Lower leg skin (tissue), 3 donors: ENCODE measurements around the gene ZNF814.
"Not testable (repeated sequence)": the region's sequence is repeated elsewhere in the genome, so short reads cannot be mapped to it uniquely, and the experiment has no call there.

ENCODE experiments used
- CTCF ChIP-seq, 3 donors: fragments of 450-650 bp; IDR thresholded peaks; one replicate each; pipeline ENCODE4 v1.5.1; 2016; ENCODE audit warnings: antibody characterized with exemption in 3 of 3, mild to moderate bottlenecking in 3 of 3, moderate library complexity in 2 of 3
- POLR2A ChIP-seq, 2 donors: fragments of 450-650 bp; IDR thresholded peaks; one replicate each; pipeline ENCODE4 v1.6.1; 2016 to 2017; ENCODE audit warnings: antibody characterized with exemption in 2 of 2, mild to moderate bottlenecking in 1 of 2, moderate library complexity in 1 of 2

- TF ChIP-seq CTCF, POLR2A (IDR thresholded peaks at IDR 0.05): not testable (repeated sequence)
Observed at GRCh38 chr19:57851812-57852603, 36.8 kb downstream of the ZNF814 start.
